GM12873 (cell line): ENCODE results near the gene MINDY3.

Source experiments
- CTCF ChIP-seq: IDR thresholded peaks from 2 replicates; pipeline ENCODE4 v1.5.1; 2012; ENCODE audit warnings: low read depth, mild to moderate bottlenecking, moderate library complexity, low read length, control low read depth; ENCODE audit not compliant: insufficient read depth; ENCODE audit errors: missing control alignments

The MINDY3 gene

GRCh38 chr10:15859906-15860691, at the start of gene MINDY3:
Gene MINDY3, minus strand, starts transcription at chr10:15860507. Its CDS starts 208 bp downstream, at chr10:15860299.
- TF ChIP-seq CTCF: no peak

- no peak for TF ChIP-seq CTCF
Observed at GRCh38 chr10:15901889-15902288, 41.6 kb upstream of the MINDY3 start.

GRCh38 chr10:15898046-15898445, 37.7 kb upstream of the MINDY3 start:
- TF ChIP-seq CTCF: peak; percentile 46

- no peak for TF ChIP-seq CTCF
Observed at GRCh38 chr10:15897287-15897686, 37.0 kb upstream of the MINDY3 start.

GRCh38 chr10:15896654-15897053, 36.3 kb upstream of the MINDY3 start:
- no peak for TF ChIP-seq CTCF

- TF ChIP-seq CTCF: no peak
Observed at GRCh38 chr10:15884447-15884846, 24.1 kb upstream of the MINDY3 start.

GRCh38 chr10:15881542-15881941, 21.2 kb upstream of the MINDY3 start:
- no peak for TF ChIP-seq CTCF

- no peak for TF ChIP-seq CTCF
Observed at GRCh38 chr10:15879663-15880062, 19.4 kb upstream of the MINDY3 start.
